Neural cell (in vitro differentiated cells): ENCODE data around the gene WDR91.

Source experiments
- CTCF ChIP-seq: fragments of 450-650 bp; IDR thresholded peaks from 2 replicates; pipeline ENCODE4 v1.5.1; 2014; ENCODE audit warnings: antibody characterized with exemption, mild to moderate bottlenecking, moderate library complexity; ENCODE audit not compliant: poor library complexity, severe bottlenecking
- EP300 ChIP-seq: fragments of 450-650 bp; conservative IDR thresholded peaks from 2 replicates; pipeline ENCODE4 v1.6.1; 2014; ENCODE audit warnings: antibody characterized with exemption, mild to moderate bottlenecking, moderate library complexity; ENCODE audit not compliant: poor library complexity, severe bottlenecking
- EZH2 ChIP-seq: fragments of 200-600, 300-800 bp; shearing (Covaris generic), sonication (generic); IDR thresholded peaks from 2 replicates; pipeline ENCODE4 v1.6.1; 2014; ENCODE audit warnings: antibody characterized with exemption, low read length, borderline replicate concordance, mild to moderate bottlenecking; ENCODE audit not compliant: insufficient read depth, poor library complexity, severe bottlenecking
- MXI1 ChIP-seq: fragments of 450-650 bp; conservative IDR thresholded peaks from 2 replicates; pipeline ENCODE4 v1.6.1; 2014; ENCODE audit warnings: antibody characterized with exemption, mild to moderate bottlenecking; ENCODE audit not compliant: poor library complexity, severe bottlenecking
- POLR2AphosphoS5 ChIP-seq: IDR thresholded peaks from 2 replicates; pipeline ENCODE4 v1.6.1; 2012
- RAD21 ChIP-seq: fragments of 450-650 bp; conservative IDR thresholded peaks from 2 replicates; pipeline ENCODE4 v1.6.1; 2014; ENCODE audit warnings: antibody characterized with exemption, mild to moderate bottlenecking, moderate library complexity
- REST ChIP-seq: IDR thresholded peaks from 2 replicates; pipeline ENCODE4 v1.6.1; 2012; ENCODE audit warnings: borderline replicate concordance
- SMC3 ChIP-seq: fragments of 450-650 bp; conservative IDR thresholded peaks from 2 replicates; pipeline ENCODE4 v1.6.1; 2014; ENCODE audit warnings: antibody characterized with exemption, mild to moderate bottlenecking, moderate library complexity; ENCODE audit not compliant: poor library complexity
- TAF1 ChIP-seq: IDR thresholded peaks from 2 replicates; pipeline ENCODE4 v1.6.1; 2012; ENCODE audit warnings: low read depth

GRCh38 chr7:135197906-135198655 is 13.2 kb downstream of the WDR91 start:
- no peak for TF ChIP-seq CTCF
- TF ChIP-seq POLR2AphosphoS5 = no peak
- no peak for TF ChIP-seq EZH2
- TF ChIP-seq RAD21 = no peak
- no peak for TF ChIP-seq REST
- no peak for TF ChIP-seq SMC3
- no peak for TF ChIP-seq TAF1
- no peak for TF ChIP-seq EP300
- TF ChIP-seq MXI1 = no peak
